GM18505 (cell line): Measurements from ENCODE around the gene FMR1.

Experiments
- ATAC-seq: cut with Tn5 transposase; IDR thresholded peaks from one replicate; pipeline ENCODE4 v1.9.1; 2021; ENCODE audit not compliant: unreplicated experiment
- POLR2A ChIP-seq: IDR thresholded peaks from 4 replicates; pipeline ENCODE4 v1.6.1; 2011; ENCODE audit warnings: borderline replicate concordance; ENCODE audit not compliant: insufficient read depth, insufficient read length; ENCODE audit errors: extremely low read depth

FMR1 gene

GRCh38 chrX:147900349-147900748 is 11.4 kb upstream of the FMR1 start:
- ATAC-seq = no peak
- TF ChIP-seq POLR2A = no peak

GRCh38 chrX:147901461-147902126 is 10.1 kb upstream of the FMR1 start:
- no peak for TF ChIP-seq POLR2A
- ATAC-seq = no peak

GRCh38 chrX:147902270-147902669 is 9.4 kb upstream of the FMR1 start:
- no peak for ATAC-seq
- no peak for TF ChIP-seq POLR2A

GRCh38 chrX:147908106-147908505 is 3.6 kb upstream of the FMR1 start:
- TF ChIP-seq POLR2A = no peak
- no peak for ATAC-seq

GRCh38 chrX:147910607-147911006 is 1.1 kb upstream of the FMR1 start:
- no peak for ATAC-seq
- no peak for TF ChIP-seq POLR2A

GRCh38 chrX:147912093-147912801 is 528 bp downstream of the FMR1 start:
- TF ChIP-seq POLR2A = no peak
- peak; percentile 26 for ATAC-seq

- no peak for TF ChIP-seq POLR2A
- ATAC-seq = no peak
Measured at GRCh38 chrX:147913570-147913969, 1.9 kb downstream of the FMR1 start.

- TF ChIP-seq POLR2A = no peak
- no peak for ATAC-seq
Measured at GRCh38 chrX:147914591-147914990, 2.9 kb downstream of the FMR1 start.

GRCh38 chrX:147916375-147916968 is 4.8 kb downstream of the FMR1 start:
- no peak for TF ChIP-seq POLR2A
- ATAC-seq = no peak

- TF ChIP-seq POLR2A = no peak
- ATAC-seq = peak; percentile 76
Measured at GRCh38 chrX:147917700-147918695, 6.3 kb downstream of the FMR1 start.

GRCh38 chrX:147920161-147920666 is 8.5 kb downstream of the FMR1 start:
- no peak for TF ChIP-seq POLR2A
- ATAC-seq = no peak

GRCh38 chrX:147923605-147924004 is 11.9 kb downstream of the FMR1 start:
- no peak for TF ChIP-seq POLR2A
- no peak for ATAC-seq

GRCh38 chrX:147927256-147927655 is 15.5 kb downstream of the FMR1 start:
- ATAC-seq = no peak
- no peak for TF ChIP-seq POLR2A

GRCh38 chrX:147933815-147934214 is 22.1 kb downstream of the FMR1 start:
- ATAC-seq = no peak

More at GRCh38 chrX:147933815-147934214, 22.1 kb downstream of the FMR1 start:
- no peak for TF ChIP-seq POLR2A
